ENCODE data around the gene ERGIC1. TPM values are rescaled to one million over a fixed set of nuclear protein-coding genes. Genes with fewer than 3 reads are reported as not detected.

ERGIC1 gene
- total and polyA plus RNA-seq, 2 experiments from 2014 or later, result 25.2 to 92.2 TPM

DNA sequence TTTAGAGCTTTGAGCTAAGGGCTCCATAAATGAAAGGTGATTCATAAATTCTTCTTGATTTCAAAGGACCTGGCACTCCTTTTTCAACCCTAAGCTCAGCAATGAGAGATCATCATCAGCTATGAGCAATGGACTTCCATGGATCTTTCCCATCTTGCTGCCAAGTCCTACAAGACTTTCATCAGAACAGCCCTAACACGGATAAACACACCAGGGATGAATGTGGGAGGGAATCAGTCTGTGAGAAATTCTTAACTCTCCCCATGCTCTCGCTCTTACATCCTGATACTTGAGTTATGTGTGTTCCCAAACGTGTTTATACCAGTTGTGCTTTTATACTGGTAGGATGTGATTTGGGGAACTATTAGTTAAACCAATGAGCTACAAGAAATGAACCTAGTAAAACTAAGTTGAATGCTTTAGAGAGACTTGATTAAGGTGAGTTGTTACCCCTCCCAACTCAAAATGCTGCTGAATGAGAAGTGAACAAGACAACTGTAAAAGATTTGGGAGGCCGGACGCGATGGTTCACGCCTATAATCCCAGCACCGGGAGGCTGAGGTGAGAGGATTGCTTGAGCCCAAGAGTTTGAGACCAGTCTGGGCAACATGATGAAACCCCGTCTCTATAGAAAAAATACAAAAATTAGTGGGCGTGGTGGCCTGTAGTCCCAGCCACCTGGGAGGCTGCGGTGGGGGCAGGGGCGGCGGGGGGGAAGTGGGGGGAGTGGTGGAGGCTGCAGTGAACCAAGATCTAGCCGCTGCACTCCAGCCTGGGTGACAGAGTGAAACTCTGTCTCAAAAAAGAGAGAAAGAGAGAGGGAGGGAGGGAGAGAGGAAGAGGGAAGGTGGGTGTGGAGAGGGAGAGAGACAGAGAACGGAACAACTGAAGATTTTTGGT, 120.0 kb downstream of the ERGIC1 start:
- Mint-ChIP-seq H3K27ac (no peak overlapping the region), H3K27me3 (ENCODE audit: insufficient read depth, low read depth, poor library complexity) (peaks cover 13% of the 10 kb centered on the region), H3K4me3 (no peak overlapping the region), H3K4me1 (no peaks in the 10 kb centered on the region; the same call in 2 of the 3 replicates), H3K9me3 (no peaks in the 10 kb centered on the region), H3K36me3 (ENCODE audit: low read depth) (peaks cover 6% of the 10 kb centered on the region; the same call in 1 of the 3 replicates)
- Histone ChIP-seq H4K20me1 (replicated peaks; ENCODE audit: insufficient read depth) (peaks cover 11% of the 10 kb centered on the region; the same call in 1 of the 2 replicates), H3K4me1 (ENCODE audit: insufficient read depth) (no peaks in the 10 kb centered on the region), H3K9me2 (ENCODE audit: insufficient read depth) (no peaks in the 10 kb centered on the region), H2AFZ (no peak overlapping the region), H3K79me2 (replicated peaks; ENCODE audit: insufficient read depth) (no peaks in the 10 kb centered on the region), H3K27me3 (ENCODE audit: insufficient read depth) (peaks cover 22% of the 10 kb centered on the region), H3K4me3 (no peak overlapping the region), H3K36me3 (ENCODE audit: insufficient read depth) (no peaks in the 10 kb centered on the region), H3K4me2 (no peak overlapping the region), H3K27ac (ENCODE audit: low read depth) (no peak overlapping the region), H3F3A (replicated peaks; ENCODE audit: low read depth) (no peaks in the 10 kb centered on the region)
- ATAC-seq (no peak), DNase-seq (ENCODE audit: low spot score) (no peak)
- TF ChIP-seq JUNB (IDR thresholded peaks at IDR 0.05; ENCODE audit: unreplicated experiment), result no peak
- TF ChIP-seq, protein P1, sequence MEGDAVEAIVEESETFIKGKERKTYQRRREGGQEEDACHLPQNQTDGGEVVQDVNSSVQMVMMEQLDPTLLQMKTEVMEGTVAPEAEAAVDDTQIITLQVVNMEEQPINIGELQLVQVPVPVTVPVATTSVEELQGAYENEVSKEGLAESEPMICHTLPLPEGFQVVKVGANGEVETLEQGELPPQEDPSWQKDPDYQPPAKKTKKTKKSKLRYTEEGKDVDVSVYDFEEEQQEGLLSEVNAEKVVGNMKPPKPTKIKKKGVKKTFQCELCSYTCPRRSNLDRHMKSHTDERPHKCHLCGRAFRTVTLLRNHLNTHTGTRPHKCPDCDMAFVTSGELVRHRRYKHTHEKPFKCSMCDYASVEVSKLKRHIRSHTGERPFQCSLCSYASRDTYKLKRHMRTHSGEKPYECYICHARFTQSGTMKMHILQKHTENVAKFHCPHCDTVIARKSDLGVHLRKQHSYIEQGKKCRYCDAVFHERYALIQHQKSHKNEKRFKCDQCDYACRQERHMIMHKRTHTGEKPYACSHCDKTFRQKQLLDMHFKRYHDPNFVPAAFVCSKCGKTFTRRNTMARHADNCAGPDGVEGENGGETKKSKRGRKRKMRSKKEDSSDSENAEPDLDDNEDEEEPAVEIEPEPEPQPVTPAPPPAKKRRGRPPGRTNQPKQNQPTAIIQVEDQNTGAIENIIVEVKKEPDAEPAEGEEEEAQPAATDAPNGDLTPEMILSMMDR (conservative IDR thresholded peaks at IDR 0.05; ENCODE audit: low read depth in 2 of 2), result no peak
- TF ChIP-seq ZNF462 (CRISPR knock-in tag; IDR thresholded peaks at IDR 0.05), result no peak
- no peak for TF ChIP-seq NANOG (IDR thresholded peaks at IDR 0.05; ENCODE audit: borderline replicate concordance)
- TF ChIP-seq, protein P2, sequence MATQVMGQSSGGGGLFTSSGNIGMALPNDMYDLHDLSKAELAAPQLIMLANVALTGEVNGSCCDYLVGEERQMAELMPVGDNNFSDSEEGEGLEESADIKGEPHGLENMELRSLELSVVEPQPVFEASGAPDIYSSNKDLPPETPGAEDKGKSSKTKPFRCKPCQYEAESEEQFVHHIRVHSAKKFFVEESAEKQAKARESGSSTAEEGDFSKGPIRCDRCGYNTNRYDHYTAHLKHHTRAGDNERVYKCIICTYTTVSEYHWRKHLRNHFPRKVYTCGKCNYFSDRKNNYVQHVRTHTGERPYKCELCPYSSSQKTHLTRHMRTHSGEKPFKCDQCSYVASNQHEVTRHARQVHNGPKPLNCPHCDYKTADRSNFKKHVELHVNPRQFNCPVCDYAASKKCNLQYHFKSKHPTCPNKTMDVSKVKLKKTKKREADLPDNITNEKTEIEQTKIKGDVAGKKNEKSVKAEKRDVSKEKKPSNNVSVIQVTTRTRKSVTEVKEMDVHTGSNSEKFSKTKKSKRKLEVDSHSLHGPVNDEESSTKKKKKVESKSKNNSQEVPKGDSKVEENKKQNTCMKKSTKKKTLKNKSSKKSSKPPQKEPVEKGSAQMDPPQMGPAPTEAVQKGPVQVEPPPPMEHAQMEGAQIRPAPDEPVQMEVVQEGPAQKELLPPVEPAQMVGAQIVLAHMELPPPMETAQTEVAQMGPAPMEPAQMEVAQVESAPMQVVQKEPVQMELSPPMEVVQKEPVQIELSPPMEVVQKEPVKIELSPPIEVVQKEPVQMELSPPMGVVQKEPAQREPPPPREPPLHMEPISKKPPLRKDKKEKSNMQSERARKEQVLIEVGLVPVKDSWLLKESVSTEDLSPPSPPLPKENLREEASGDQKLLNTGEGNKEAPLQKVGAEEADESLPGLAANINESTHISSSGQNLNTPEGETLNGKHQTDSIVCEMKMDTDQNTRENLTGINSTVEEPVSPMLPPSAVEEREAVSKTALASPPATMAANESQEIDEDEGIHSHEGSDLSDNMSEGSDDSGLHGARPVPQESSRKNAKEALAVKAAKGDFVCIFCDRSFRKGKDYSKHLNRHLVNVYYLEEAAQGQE (IDR thresholded peaks at IDR 0.05; ENCODE audit: unreplicated experiment), result no peak
- TF ChIP-seq ZNF331 (CRISPR knock-in tag; IDR thresholded peaks at IDR 0.05; ENCODE audit: low read depth), result no peak
- no peak for TF ChIP-seq EZH2 (IDR thresholded peaks at IDR 0.05; ENCODE audit: low read depth, unreplicated experiment)
- TF ChIP-seq STAT1 (IDR thresholded peaks at IDR 0.05; ENCODE audit: unreplicated experiment), result no peak
- no peak for TF ChIP-seq CREB1 (CRISPR knock-in tag; IDR thresholded peaks at IDR 0.05; ENCODE audit: low read depth)
- no peak for TF ChIP-seq EZH2phosphoT487 (IDR thresholded peaks at IDR 0.05; ENCODE audit: unreplicated experiment)
- TF ChIP-seq POLR2AphosphoS5 (IDR thresholded peaks at IDR 0.05; ENCODE audit: low read depth), result no peak
- TF ChIP-seq, protein P3, sequence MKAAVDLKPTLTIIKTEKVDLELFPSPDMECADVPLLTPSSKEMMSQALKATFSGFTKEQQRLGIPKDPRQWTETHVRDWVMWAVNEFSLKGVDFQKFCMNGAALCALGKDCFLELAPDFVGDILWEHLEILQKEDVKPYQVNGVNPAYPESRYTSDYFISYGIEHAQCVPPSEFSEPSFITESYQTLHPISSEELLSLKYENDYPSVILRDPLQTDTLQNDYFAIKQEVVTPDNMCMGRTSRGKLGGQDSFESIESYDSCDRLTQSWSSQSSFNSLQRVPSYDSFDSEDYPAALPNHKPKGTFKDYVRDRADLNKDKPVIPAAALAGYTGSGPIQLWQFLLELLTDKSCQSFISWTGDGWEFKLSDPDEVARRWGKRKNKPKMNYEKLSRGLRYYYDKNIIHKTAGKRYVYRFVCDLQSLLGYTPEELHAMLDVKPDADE (IDR thresholded peaks at IDR 0.05), result no peak
- no peak for TF ChIP-seq ZNF114 (CRISPR knock-in tag; IDR thresholded peaks at IDR 0.05)
